Right cardiac atrium (tissue), 5 donors: ENCODE data around the gene IGFALS. TPM values are rescaled to one million over a fixed set of nuclear protein-coding genes. Genes with fewer than 3 reads are reported as not detected.

Source experiments
- ATAC-seq, 2 donors: fragments of 200-7000 bp; cut with Tn5 transposase; one replicate each; pipeline versions ENCODE4 v1.8.0 to v1.9.1; 2020; ENCODE audit warnings: moderate library complexity in 2 of 2, mild to moderate bottlenecking in 1 of 2
- DNase-seq, 3 donors: peaks; one replicate each; pipeline ENCODE4 v3.0.0-alpha.2; 2020
- H3K27ac ChIP-seq: one replicate; pipeline ENCODE4 v1.5.1; 2013; ENCODE audit warnings: mild to moderate bottlenecking, low read length, control low read depth, moderate library complexity
- H3K27me3 ChIP-seq: one replicate; pipeline ENCODE4 v1.6.1; 2013; ENCODE audit not compliant: control insufficient read depth, insufficient read depth
- H3K4me1 ChIP-seq: one replicate; pipeline ENCODE4 v1.6.1; 2013; ENCODE audit warnings: low read length; ENCODE audit not compliant: control insufficient read depth, insufficient read depth
- H3K4me3 ChIP-seq: one replicate; pipeline ENCODE4 v1.5.1; 2013; ENCODE audit warnings: low read length, control low read depth
- H3K9me3 ChIP-seq: one replicate; pipeline ENCODE4 v1.6.1; 2013; ENCODE audit warnings: low read length; ENCODE audit not compliant: control insufficient read depth
- WGBS: extraction: QIAGEN DNeasy Blood & Tissue Kit; methylation state at CpG from one replicate; pipeline ENCODE4 v1.1.7; 2013; 5-methylcytosine and 5-hydroxymethylcytosine counted together
- intact Hi-C, 4 donors: fragments of 100-400 bp; cut with DNase I; formaldehyde crosslinking; loops; one replicate each; pipeline versions ENCODE4 v1.11.0 to v1.14.0; 2022 to 2023
- polyA plus RNA-seq: library from polyadenylated mRNA; stranded (reverse); fragments of 200-250 nt; gene quantifications from one replicate; pipeline ENCODE4 v1.2.3, GENCODE V29; 2013
- total RNA-seq, 4 donors: library from RNA; stranded (reverse); fragmentation: NEBNext Ultra II Directional; extraction: Animal tissue kit (Norgen Biotek cat#: 25700); gene quantifications; one replicate each; pipeline ENCODE4 v1.2.1, GENCODE V29; 2021
- donor health status: healthy with polysubstance abuse.
- donor health status: DM: no; HTN: yes; CAD: no.
- donor health status: DM: no; HTN: no; CAD: no.
- donor health status: DM: no; HTN: yes; CAD: no; lungs with severe emphysema.
- donor health status: DM: yes; HTN: yes; CAD: no.

IGFALS gene
- total and polyA plus RNA-seq, 5 donors = 0.05 TPM; not detected in 4

DNA sequence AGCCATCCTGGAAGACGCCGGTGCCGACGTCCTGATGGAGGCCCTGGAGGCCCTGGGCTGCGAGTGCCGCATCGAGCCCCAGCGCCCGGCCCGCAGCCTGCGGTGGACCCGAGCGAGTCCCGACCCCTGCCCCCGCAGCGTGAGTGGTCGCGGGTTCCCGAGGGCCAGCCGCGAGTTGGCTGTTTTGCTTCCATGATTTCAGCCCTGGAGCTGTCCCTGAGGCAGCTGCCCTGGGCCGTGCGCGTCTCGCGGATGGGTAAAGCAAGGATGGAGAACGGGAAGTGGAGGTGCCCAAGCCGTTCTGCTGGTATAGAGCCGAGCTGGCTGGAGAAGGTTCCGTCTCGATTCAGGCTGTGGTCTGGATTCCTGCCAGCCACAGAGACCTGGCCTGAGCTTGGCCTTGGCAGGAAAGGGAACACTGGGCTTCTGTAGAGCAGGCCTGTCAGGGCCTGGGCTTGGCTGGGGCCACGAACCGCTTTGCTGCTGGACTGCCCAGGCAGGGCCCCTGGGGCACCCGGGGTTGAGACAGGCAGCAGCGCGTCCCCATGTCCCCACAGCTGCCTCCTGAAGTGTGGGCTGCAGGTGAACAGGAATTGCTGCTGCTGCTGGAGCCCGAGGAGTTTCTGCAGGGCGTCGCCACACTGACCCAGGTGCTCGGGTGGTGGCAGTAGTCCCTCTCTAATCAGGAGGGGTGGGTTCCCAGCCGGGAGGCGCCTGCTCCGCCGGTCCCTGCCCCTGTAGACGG is 19.6 kb downstream of the IGFALS start:
- no peak for ATAC-seq
- Histone ChIP-seq H3K27me3 (no peaks in the 10 kb centered on the region), H3K9me3 (no peaks in the 10 kb centered on the region), H3K27ac (peak overlapping the region; percentile 25), H3K4me3 (peak overlapping the region; percentile 83), H3K4me1 (peaks cover 4% of the 10 kb centered on the region)
- WGBS = 16% methylated on average over 45 of the region's 45 CpGs
- intact Hi-C loops = no loop called here
- DNase-seq = peak in 2 of 3 donors; percentile 57 to 72

DNA sequence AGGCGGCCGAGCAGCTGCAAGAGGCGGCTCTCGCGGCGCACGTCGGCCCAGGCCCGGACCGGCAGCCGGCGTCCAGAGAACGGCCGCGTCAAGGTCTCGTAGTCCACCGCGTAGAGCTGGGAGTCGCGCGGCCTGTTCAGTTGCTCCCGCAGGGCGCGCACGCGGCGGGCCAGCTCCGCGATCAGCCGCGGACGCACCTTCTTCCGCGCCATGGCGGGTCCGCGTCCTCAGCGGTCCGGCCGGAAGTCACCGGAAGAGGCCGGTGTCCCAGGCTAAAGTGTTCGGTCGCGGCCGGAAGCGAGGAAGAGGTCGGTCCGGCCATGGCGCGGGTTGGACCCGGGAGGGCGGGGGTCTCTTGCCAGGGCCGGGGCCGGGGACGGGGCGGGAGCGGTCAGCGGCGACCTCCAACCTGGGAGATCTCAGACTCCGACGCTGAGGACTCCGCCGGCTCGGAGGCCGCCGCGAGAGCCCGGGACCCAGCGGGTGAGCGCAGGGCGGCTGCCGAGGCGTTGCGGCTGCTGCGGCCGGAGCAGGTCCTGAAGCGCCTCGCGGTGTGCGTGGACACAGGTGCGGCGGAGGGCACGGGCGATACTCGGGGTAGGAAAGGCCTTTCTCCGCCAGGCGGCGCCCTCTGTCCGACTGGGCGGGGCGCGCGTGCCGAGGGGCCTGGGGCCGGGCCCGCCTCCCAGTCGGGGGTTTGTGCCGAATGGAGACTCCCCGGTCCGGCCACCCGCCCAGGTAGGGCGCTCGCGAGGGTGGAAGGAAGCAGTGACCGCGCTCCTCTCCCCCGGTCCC is 20.4 kb downstream of the IGFALS start, which contains the start of gene MRPS34:
Gene MRPS34, minus strand, starts transcription at position 227 of the 795 bp plus-strand sequence. Its CDS starts 15 bp downstream, at position 212.
- intact Hi-C loops = no loop called here
- WGBS = under 1% methylated on average over 108 of the region's 108 CpGs
- ATAC-seq = peak; percentile 51 to 64
- peak within 1 kb of the TSS; percentile 81 for H3K27ac ChIP-seq
- H3K27me3 ChIP-seq = no peaks in the 10 kb centered on the region
- H3K9me3 ChIP-seq = no peaks in the 10 kb centered on the region
- H3K4me1 ChIP-seq = peaks cover 4% of the 10 kb centered on the region
- peak within 1 kb of the TSS; percentile 83 for H3K4me3 ChIP-seq
- peak; percentile 82 to 94 (median 93) for DNase-seq

DNA sequence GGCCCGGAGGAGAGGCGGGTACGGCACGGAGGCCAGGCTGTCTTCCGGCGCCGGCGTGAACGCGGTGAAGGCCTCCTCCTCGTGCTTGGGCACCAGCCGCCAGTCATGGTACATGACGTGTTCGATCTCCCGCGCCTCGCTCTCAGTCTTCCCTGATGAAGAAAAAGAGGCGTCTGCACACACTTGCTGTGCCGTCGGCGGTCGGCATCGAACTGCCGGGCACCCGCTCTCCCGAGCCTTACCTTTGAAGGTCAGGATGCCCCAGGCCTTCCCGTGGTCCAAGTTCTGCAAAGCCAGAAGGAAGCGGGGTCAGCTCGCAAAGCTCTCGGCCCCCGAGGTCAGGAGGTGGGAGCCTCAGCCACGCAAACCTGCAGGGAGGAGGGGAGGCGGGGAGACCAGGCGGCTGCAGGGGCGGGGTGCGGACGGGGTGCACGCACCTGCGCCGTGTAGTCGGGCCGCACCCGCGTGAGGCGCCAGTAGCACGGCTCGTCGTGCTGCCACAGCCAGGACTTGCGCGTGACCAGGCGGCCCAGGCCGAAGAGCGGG is 21.1 kb downstream of the IGFALS start, which contains the start of gene EME2:
Gene EME2, plus strand, starts transcription at position 449 of the 546 bp plus-strand sequence. CDS start 418 bp downstream, outside the sequence.
- DNase-seq (peak in 2 of 3 donors; percentile 50 to 61), ATAC-seq (peak in 1 of 2 donors; percentile 1)
- H3K4me3 ChIP-seq = peak within 1 kb of the TSS; percentile 83
- peak within 1 kb of the TSS; percentile 81 for H3K27ac ChIP-seq
- no peaks in the 10 kb centered on the region for H3K27me3 ChIP-seq
- under 1% methylated on average over 53 of the region's 53 CpGs for WGBS
- no peaks in the 10 kb centered on the region for H3K9me3 ChIP-seq
- H3K4me1 ChIP-seq = peaks cover 4% of the 10 kb centered on the region
- intact Hi-C loops = no loop called here

DNA sequence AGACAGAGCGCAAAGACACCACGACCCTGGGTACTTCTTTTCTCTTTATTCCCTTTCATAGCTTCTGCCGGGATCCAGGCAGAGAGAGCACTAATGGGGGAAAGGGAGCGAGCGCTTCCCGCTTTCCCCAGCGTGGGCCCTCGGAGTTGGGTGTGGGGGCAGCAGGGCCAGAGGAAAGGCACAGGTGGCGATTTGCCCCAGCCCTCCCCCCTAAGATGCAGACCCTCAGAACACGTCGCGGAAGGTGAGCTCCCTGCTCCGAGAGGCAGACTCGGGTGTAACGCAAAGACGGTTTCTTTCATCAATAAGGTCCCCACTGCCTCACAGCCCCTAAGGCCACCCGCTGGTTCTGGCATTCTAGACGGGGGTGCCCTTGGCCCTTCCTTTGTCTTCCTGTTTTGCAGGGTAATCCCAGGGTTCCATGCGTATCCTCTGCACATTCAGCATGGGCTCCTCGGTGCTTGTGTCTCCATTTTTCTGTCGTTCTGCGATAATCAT is 21.6 kb downstream of the IGFALS start:
- peak overlapping the region; percentile 83 for H3K4me3 ChIP-seq
- 11% methylated on average over 22 of the region's 22 CpGs for WGBS
- no peaks in the 10 kb centered on the region for H3K9me3 ChIP-seq
- H3K27me3 ChIP-seq = no peaks in the 10 kb centered on the region
- peak in 1 of 3 donors; percentile 57 for DNase-seq
- no peak for ATAC-seq
- peaks cover 4% of the 10 kb centered on the region for H3K4me1 ChIP-seq
- intact Hi-C loops = no loop called here
- peak overlapping the region; percentile 10 for H3K27ac ChIP-seq

DNA sequence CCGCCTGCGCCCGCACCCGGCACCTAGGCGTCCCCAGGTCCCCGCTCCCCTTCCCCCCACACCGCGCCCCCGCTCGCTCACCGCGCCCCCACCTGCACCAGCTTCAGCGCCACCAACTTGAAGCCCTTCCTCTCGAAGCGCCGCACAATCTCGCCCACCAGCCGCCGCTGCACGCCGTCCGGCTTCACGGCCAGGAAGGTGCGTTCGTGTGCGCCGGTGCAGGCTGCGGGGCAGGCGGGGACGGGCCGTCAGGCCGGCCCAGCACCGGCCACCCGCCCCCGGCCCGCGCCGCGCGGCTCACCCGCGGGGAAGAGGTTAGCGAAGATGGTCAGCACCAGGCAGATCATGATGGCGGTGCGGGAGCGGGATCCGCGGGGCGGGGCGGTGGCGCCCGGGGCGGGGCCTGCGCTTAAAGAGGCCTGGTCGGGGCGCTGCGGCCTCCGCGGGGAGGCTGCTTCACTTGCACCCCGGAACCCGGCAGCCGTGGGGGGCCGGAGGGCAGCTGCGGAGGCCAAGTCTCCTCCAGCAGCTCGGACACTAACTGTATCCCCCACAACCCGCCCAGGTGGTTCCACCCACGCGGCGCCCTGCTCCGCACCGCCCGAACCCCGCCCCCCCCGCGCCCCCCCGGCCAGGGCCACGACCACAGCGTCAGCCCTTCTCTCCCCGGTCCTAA is 22.2 kb downstream of the IGFALS start, which contains the start of gene NME3:
Gene NME3, minus strand, starts transcription at position 356 of the 676 bp plus-strand sequence. Its CDS starts 9 bp downstream, at position 347.
- no peaks in the 10 kb centered on the region for H3K9me3 ChIP-seq
- H3K4me3 ChIP-seq = peak within 1 kb of the TSS; percentile 83
- no peaks in the 10 kb centered on the region for H3K27me3 ChIP-seq
- ATAC-seq (peak; percentile 39 to 57), DNase-seq (peak; percentile 81 to 94 (median 94))
- WGBS = under 1% methylated on average over 79 of the region's 79 CpGs
- intact Hi-C loops = no loop called here
- peak within 1 kb of the TSS; percentile 37 for H3K27ac ChIP-seq
- H3K4me1 ChIP-seq = peaks cover 4% of the 10 kb centered on the region

DNA sequence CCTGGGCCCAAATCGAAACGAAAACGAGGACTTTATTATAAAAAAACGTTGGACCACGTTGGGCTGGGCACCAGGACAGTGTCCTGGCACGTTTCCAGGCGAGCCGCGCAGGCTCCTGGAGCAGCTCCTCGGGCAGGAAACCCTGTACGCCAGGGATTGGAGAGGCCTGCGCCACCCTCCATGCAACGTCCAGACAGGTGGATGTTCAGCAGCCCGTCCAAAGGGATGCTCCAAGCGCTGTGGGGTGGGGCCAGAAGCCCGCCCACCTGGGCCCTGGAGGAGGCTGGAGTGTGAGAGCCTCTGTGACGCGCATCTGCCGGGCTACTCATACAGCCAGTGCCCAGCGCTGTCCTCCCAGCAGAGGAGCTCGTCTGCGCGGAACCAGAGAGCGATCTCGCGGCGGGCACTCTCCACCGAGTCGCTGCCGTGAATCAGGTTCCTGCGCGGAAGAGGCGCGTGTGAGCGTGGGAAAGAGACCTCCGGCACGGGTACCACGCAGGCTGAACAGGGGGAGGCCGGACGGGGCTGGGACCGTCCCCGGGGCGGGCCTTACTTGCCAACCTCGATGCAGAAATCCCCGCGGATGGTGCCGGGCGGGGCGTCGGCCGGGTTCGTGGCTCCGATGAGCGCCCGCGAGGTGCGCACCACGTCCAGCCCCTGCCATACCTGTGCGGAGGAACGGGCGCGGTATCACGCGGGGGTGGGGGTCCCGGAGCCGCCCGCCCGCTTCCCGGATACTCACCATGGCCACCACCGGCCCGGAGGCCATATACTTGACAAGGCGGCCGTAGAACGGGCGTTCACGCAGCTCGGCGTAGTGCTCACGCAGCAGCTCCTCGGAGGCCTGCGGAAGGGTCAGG is 22.9 kb downstream of the IGFALS start:
- ATAC-seq (peak; percentile 11 to 27), DNase-seq (peak; percentile 81 to 92 (median 91))
- H3K4me1 ChIP-seq = peaks cover 4% of the 10 kb centered on the region
- H3K27me3 ChIP-seq = no peaks in the 10 kb centered on the region
- peak overlapping the region; percentile 17 for H3K27ac ChIP-seq
- intact Hi-C loops = no loop called here
- peak overlapping the region; percentile 83 for H3K4me3 ChIP-seq
- no peaks in the 10 kb centered on the region for H3K9me3 ChIP-seq
- WGBS = 4% methylated on average over 81 of the region's 81 CpGs

DNA sequence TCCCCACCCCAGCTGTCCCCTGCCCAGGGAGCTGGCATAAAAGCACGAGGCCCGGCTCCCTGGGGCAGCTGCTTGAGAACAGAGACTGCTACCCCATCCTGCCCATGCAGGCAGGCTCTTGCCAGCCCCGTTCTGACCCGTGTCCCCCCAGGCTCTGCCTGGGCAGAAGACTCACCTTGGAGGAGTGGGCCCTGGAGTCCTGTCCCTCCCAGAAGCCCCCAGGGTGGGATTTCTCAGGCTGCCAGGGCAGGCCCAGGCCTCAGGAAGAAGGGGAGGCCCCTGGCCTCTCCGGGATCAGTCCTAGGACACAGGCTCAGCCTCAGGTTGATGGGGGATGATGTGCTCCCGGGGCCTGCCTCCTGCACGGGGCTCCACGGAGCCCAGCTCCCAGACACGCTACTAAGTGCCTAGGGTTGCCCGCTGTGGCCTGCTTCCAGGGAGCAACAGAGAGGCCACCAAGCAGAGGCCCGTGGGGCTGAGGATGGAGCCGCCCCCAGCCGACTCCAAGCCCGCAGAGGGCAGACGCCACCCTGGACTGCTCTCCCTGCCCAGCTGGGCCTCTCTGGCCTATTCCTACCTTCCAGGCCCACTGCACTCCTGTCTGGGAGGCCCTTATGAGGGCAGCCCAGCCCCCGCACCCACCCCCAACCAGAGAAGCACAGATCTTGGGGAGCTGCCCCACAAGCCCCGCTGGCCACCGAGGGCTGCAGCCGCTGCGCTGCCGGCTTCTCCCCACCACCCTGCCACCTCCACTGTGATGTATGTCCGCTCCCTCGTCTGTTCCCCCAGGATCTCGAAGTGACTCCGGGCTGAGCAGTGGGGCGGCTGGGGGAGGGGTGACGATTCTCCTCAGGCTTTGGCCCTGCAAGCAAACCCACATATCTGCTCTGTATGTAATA is 23.9 kb downstream of the IGFALS start:
- H3K27ac ChIP-seq = no peak overlapping the region
- H3K4me1 ChIP-seq = peaks cover 4% of the 10 kb centered on the region
- WGBS = 72% methylated on average over 27 of the region's 27 CpGs
- H3K4me3 ChIP-seq = no peak overlapping the region
- H3K27me3 ChIP-seq = no peaks in the 10 kb centered on the region
- intact Hi-C loops = no loop called here
- H3K9me3 ChIP-seq = no peaks in the 10 kb centered on the region
- DNase-seq (peak in 1 of 3 donors; percentile 71), ATAC-seq (peak in 1 of 2 donors; percentile 0)

DNA sequence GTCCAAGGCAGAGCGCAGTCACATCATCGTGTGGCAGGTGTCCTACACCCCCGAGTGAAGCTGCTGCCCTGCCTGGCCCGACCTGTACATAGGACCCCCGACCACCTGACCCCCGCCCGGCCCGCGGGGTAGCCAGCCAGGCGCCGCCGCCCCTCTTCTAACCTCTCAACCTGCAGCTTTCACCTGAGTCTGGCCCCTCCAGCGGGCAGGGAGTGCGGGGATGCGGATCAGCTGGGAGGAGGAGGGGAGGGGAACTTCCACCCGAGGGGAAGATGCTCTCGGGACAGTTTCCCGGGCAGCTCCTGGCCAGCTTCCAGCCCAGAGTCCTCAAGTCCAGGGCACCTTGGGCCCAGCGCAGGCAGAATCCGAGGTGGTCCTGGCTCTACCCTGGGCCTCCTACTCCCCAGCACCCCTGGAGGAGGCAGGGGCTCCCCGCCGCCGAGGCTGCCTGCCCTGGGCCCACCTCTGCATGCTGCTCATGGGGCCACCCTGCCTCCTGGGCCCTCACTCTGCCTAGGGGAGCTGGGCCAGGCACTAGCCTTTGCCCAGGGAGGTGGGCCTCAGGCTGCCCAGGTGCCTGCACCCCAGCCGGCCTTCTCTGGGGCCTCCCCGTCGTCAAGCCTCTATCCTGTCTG is 24.6 kb downstream of the IGFALS start:
- no peak overlapping the region for H3K4me3 ChIP-seq
- H3K27ac ChIP-seq = no peak overlapping the region
- H3K27me3 ChIP-seq = no peaks in the 10 kb centered on the region
- peaks cover under 1% of the 10 kb centered on the region for H3K4me1 ChIP-seq
- 76% methylated on average over 26 of the region's 26 CpGs for WGBS
- no peak for ATAC-seq
- peak in 1 of 3 donors; percentile 75 for DNase-seq
- intact Hi-C loops = no loop called here
- H3K9me3 ChIP-seq = no peaks in the 10 kb centered on the region
